ENCODE data around the gene UBE2E1. TPM values are rescaled to one million over a fixed set of nuclear protein-coding genes. Genes with fewer than 3 reads are reported as not detected.
A peak's percentile ranks its signal among the peaks of the same experiment; 100 is the strongest.

The UBE2E1 gene
- total RNA-seq, result 89.1 TPM
- 95.2 TPM for polyA plus RNA-seq
- long read RNA-seq, donor 1, partial matches to known transcripts, result 0 of 2 reads
- long read RNA-seq, donor 1, other reads (novel, unspliced or antisense), result 0 of 2 reads
- long read RNA-seq, donor 2, transcript UBE2E1-201 (6 exons, 1,511 nt), result major isoform, 65 of 84 reads
- long read RNA-seq, donor 2, partial matches to known transcripts, result 13 of 84 reads
- long read RNA-seq, donor 2, other reads (novel, unspliced or antisense), result 0 of 84 reads
- long read RNA-seq, donor 3, transcript UBE2E1-211 (4 exons, 582 nt), result minor isoform, 5 of 86 reads
- long read RNA-seq, donor 3, transcript UBE2E1-201 (6 exons, 1,511 nt), result major isoform, 61 of 86 reads
- long read RNA-seq, donor 3, partial matches to known transcripts, result 14 of 86 reads
- long read RNA-seq, donor 3, other reads (novel, unspliced or antisense), result 0 of 86 reads
- long read RNA-seq, donor 4, transcript UBE2E1-201 (6 exons, 1,511 nt), result major isoform, 17 of 49 reads
- long read RNA-seq, donor 4, partial matches to known transcripts, result 29 of 49 reads
- long read RNA-seq, donor 4, other reads (novel, unspliced or antisense), result 0 of 49 reads
- long read RNA-seq, donor 5, transcript UBE2E1-201 (6 exons, 1,511 nt), result major isoform, 76 of 97 reads
- long read RNA-seq, donor 5, partial matches to known transcripts, result 8 of 97 reads
- long read RNA-seq, donor 5, other reads (novel, unspliced or antisense), result 0 of 97 reads
- long read RNA-seq, donor 6, transcript UBE2E1-201 (6 exons, 1,511 nt), result major isoform, 27 of 31 reads
- long read RNA-seq, donor 6, partial matches to known transcripts, result 0 of 31 reads
- long read RNA-seq, donor 6, other reads (novel, unspliced or antisense), result 0 of 31 reads
- long read RNA-seq, donor 7, transcript UBE2E1-201 (6 exons, 1,511 nt), result major isoform, 32 of 52 reads
- long read RNA-seq, donor 7, partial matches to known transcripts, result 14 of 52 reads
- long read RNA-seq, donor 7, other reads (novel, unspliced or antisense), result 0 of 52 reads
- long read RNA-seq, donor 8, transcript UBE2E1-201 (6 exons, 1,511 nt), result major isoform, 17 of 18 reads
- long read RNA-seq, donor 8, partial matches to known transcripts, result 0 of 18 reads
- long read RNA-seq, donor 8, other reads (novel, unspliced or antisense), result 0 of 18 reads
- long read RNA-seq, donor 9, transcript UBE2E1-201 (6 exons, 1,511 nt), result major isoform, 27 of 40 reads
- long read RNA-seq, donor 9, partial matches to known transcripts, result 5 of 40 reads
- long read RNA-seq, donor 9, other reads (novel, unspliced or antisense), result 0 of 40 reads
- long read RNA-seq, donor 10, transcript UBE2E1-201 (6 exons, 1,511 nt), result major isoform, 36 of 38 reads
- long read RNA-seq, donor 10, partial matches to known transcripts, result 0 of 38 reads
- long read RNA-seq, donor 10, other reads (novel, unspliced or antisense), result 0 of 38 reads

DNA sequence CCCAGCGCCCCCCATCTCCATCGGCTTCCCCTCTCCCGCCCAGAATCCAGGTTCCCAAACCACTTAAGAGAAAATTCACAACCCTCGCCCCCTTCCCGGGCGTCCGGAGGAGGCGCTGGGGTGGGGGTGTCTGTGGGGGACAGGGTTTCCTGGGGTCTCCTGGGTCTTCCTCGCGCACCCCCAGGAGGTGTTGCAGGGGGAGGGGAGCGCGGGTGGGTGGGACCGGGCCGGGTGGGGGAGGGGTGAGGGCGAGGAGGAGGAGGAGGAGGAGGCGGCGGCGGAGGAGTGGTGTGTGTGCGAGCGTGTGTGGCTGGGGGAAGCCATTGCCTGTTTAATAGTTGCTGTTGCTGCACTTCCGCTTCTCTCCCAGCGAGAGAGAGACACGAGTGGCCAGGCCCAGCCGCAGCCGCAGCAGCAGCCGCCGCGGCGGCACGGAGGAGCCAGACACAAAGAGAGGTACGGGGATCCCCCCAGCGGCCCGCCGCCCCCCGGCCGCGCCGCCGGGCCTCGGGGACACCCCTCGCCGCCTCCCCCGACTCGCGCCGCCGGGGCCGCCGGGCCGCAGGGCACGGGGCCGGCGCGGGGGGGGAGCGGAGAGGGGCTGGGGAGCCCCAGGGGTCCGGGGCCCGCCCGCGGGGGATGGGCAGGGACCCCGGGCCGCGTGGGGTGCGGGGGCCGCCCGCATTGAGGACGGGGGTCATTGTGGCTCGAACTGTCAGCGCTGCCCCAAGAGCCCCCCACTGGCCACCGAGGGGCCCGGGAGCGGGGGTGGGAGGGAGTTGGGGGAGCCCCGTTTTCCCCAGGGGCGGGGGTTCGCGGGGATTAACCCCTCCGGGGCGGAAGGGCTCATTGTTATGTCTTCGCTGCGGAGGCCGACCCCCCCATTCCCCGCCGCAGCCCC, at the start of gene UBE2E1:
TSS of gene UBE2E1 (plus strand) at position 323 of the 901 bp plus-strand sequence. CDS start 1,315 bp downstream, outside the sequence.
- peak in 4 of 9 donors; percentile 54 to 82 (median 67) for DNase-seq (ENCODE audit: low read depth in 6 of 9, low spot score in 9 of 9)
- under 1% methylated on average over 82 of the region's 82 CpGs for WGBS
- H3K9me3 ChIP-seq (ENCODE audit: control insufficient read depth in 2 of 2, insufficient read depth in 1 of 2, low read length in 1 of 2), result no peaks in the 10 kb centered on the region

DNA sequence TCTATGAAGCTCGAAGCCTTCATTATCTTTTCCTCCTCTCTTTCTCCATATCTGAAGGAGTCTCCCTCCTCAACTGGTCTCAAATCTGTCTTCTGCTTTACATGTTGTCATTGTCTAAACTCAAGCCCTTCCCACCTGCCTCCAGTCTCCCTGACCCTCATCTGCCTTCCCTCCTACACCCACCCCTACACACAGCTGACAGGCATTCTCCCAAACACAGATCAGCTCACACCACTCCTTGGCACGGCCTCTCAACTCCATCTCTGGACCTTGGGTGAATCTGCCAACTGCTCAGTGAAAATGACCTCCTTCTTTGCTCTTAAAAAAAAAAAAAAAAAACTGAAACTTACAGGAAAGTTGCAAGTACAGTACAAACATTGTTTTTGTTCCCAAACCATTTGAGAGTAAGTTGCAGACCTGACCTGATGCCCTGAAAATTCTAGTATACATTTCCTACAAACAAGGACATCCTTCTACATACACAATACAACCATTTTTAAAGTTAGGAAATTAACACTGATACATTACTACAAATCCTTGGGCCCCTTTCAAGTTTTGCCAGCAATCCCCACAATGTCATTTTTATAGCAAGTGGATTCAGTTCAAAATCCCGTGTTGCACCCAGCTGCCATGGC, 49.4 kb upstream of the UBE2E1 start:
- WGBS, result 89% methylated on average over 3 of the region's 3 CpGs
- Histone ChIP-seq H3K9me3 (ENCODE audit: control insufficient read depth in 2 of 2, insufficient read depth in 1 of 2, low read length in 1 of 2) (no peaks in the 10 kb centered on the region), H3K27ac (ENCODE audit: low read depth in 1 of 2, low read length in 1 of 2) (no peak overlapping the region), H3K36me3 (ENCODE audit: control insufficient read depth in 2 of 2, insufficient read depth in 2 of 2, low read length in 1 of 2) (no peaks in the 10 kb centered on the region), H3K27me3 (ENCODE audit: control insufficient read depth in 2 of 2, insufficient read depth in 1 of 2, low read length in 1 of 2) (no peaks in the 10 kb centered on the region), H3K4me3 (ENCODE audit: low read length in 2 of 2) (no peak overlapping the region), H3K4me1 (ENCODE audit: control insufficient read depth in 2 of 2, insufficient read depth in 2 of 2, low read length in 2 of 2) (peaks cover 15 to 24% of the 10 kb centered on the region in 2 donors)
- DNase-seq (ENCODE audit: low read depth in 6 of 9, low spot score in 9 of 9), result no peak

More for the DNA sequence above, at the start of gene UBE2E1:
- H3K4me1 ChIP-seq (ENCODE audit: control insufficient read depth in 2 of 2, insufficient read depth in 2 of 2, low read length in 2 of 2), result peaks cover 11 to 21% of the 10 kb centered on the region in 2 donors
- peak within 1 kb of the TSS; percentile 43 to 77 for H3K27ac ChIP-seq (ENCODE audit: low read depth in 1 of 2, low read length in 1 of 2)
- H3K36me3 ChIP-seq (ENCODE audit: control insufficient read depth in 2 of 2, insufficient read depth in 2 of 2, low read length in 1 of 2), result no peaks in the 10 kb centered on the region
- H3K27me3 ChIP-seq (ENCODE audit: control insufficient read depth in 2 of 2, insufficient read depth in 1 of 2, low read length in 1 of 2), result no peaks in the 10 kb centered on the region
- H3K4me3 ChIP-seq (ENCODE audit: low read length in 2 of 2), result peak within 1 kb of the TSS; percentile 58 to 98

DNA sequence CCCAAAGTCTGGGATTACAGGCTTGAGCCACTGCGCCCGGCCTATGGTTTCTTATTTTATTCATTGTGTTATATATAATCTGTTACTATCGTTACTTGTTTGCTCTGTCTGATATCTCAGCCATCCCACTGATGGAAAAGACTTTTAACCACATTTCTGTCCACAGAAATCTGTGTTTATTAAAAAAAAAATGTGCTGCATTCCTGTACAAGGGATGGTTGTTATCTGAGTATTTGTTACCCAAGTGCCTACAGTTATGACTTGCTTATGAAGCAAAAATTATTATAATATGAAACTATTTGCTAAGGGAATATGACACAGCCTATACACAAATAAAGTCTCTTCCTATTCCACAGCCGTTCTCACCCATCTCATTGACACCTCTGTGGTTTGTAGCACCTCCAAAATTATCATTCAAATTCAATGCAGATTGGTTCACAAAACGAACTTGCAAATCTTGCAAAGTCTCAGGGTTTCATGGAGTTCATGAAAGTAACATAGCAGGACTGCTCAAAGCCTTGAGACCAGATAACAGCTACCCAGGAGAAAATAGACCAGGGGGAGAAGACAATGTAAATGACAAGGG, 47.4 kb upstream of the UBE2E1 start:
- no peak for DNase-seq (ENCODE audit: low read depth in 6 of 9, low spot score in 9 of 9)
- H3K36me3 ChIP-seq (ENCODE audit: control insufficient read depth in 2 of 2, insufficient read depth in 2 of 2, low read length in 1 of 2), result no peaks in the 10 kb centered on the region
- 95% methylated on average over 5 of the region's 5 CpGs for WGBS
- H3K4me3 ChIP-seq (ENCODE audit: low read length in 2 of 2), result no peak overlapping the region
- peaks cover 19 to 39% of the 10 kb centered on the region in 2 donors for H3K4me1 ChIP-seq (ENCODE audit: control insufficient read depth in 2 of 2, insufficient read depth in 2 of 2, low read length in 2 of 2)
- H3K27me3 ChIP-seq (ENCODE audit: control insufficient read depth in 2 of 2, insufficient read depth in 1 of 2, low read length in 1 of 2), result no peaks in the 10 kb centered on the region
- no peak overlapping the region for H3K27ac ChIP-seq (ENCODE audit: low read depth in 1 of 2, low read length in 1 of 2)
- no peaks in the 10 kb centered on the region for H3K9me3 ChIP-seq (ENCODE audit: control insufficient read depth in 2 of 2, insufficient read depth in 1 of 2, low read length in 1 of 2)

DNA sequence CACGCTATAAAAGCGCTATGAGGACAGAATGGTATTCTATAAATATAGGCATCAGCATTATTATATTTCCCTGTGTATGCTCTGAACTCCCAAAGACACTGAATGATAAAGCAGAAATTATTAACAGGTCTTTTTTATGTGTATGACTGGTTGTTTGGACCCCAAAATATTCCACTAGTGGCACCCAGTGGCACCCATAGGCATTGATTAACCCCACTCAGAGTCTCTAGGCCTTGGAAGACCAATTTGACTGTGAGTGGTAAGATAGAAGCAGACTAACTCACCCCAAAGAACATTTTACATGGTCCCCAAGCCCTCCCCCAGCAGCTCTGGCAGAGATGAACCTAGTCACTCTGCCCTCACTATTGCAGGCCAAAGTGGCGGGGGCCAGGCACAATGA, 45.4 kb upstream of the UBE2E1 start:
- no peaks in the 10 kb centered on the region for H3K36me3 ChIP-seq (ENCODE audit: control insufficient read depth in 2 of 2, insufficient read depth in 2 of 2, low read length in 1 of 2)
- peaks cover 19 to 41% of the 10 kb centered on the region in 2 donors for H3K4me1 ChIP-seq (ENCODE audit: control insufficient read depth in 2 of 2, insufficient read depth in 2 of 2, low read length in 2 of 2)
- DNase-seq (ENCODE audit: low read depth in 6 of 9, low spot score in 9 of 9), result peak in 1 of 9 donors; percentile 41
- H3K27ac ChIP-seq (ENCODE audit: low read depth in 1 of 2, low read length in 1 of 2), result peak overlapping the region in 1 of 2 donors; percentile 63
- H3K9me3 ChIP-seq (ENCODE audit: control insufficient read depth in 2 of 2, insufficient read depth in 1 of 2, low read length in 1 of 2), result no peaks in the 10 kb centered on the region
- H3K4me3 ChIP-seq (ENCODE audit: low read length in 2 of 2), result no peak overlapping the region
- no peaks in the 10 kb centered on the region for H3K27me3 ChIP-seq (ENCODE audit: control insufficient read depth in 2 of 2, insufficient read depth in 1 of 2, low read length in 1 of 2)
- WGBS, result 96% methylated on average over 3 of the region's 3 CpGs

DNA sequence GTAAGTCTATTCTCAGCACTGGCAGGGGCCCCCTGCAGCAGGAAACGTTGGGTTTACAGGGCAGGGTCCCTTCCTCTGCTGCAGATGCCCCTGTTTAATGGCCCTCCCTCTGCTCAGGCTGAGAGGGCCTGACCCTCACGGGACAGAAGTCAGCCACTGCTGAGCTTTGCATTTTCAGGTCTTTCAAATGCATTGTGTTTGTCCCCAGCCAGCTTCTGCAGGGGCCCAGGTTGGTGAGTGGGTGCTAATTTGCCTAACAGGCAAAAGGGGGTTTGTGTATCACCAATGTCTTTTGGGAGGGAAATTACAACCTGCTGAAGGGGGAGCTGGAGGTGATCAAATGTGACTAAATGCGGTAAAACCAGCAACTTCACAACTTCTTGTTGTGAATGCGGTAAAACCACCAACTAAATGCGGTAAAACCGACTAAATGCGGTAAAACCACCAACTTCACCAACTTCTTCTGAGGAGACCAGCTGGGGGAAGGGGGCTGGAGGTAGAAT, 44.8 kb upstream of the UBE2E1 start:
- H3K9me3 ChIP-seq (ENCODE audit: control insufficient read depth in 2 of 2, insufficient read depth in 1 of 2, low read length in 1 of 2), result no peaks in the 10 kb centered on the region
- DNase-seq (ENCODE audit: low read depth in 6 of 9, low spot score in 9 of 9), result peak in 2 of 9 donors; percentile 21 to 57
- 11% methylated on average over 7 of the region's 7 CpGs for WGBS
- no peak overlapping the region for H3K4me3 ChIP-seq (ENCODE audit: low read length in 2 of 2)
- H3K4me1 ChIP-seq (ENCODE audit: control insufficient read depth in 2 of 2, insufficient read depth in 2 of 2, low read length in 2 of 2), result peaks cover 17 to 40% of the 10 kb centered on the region in 2 donors
- H3K36me3 ChIP-seq (ENCODE audit: control insufficient read depth in 2 of 2, insufficient read depth in 2 of 2, low read length in 1 of 2), result no peaks in the 10 kb centered on the region
- no peaks in the 10 kb centered on the region for H3K27me3 ChIP-seq (ENCODE audit: control insufficient read depth in 2 of 2, insufficient read depth in 1 of 2, low read length in 1 of 2)
- H3K27ac ChIP-seq (ENCODE audit: low read depth in 1 of 2, low read length in 1 of 2), result peak overlapping the region in 1 of 2 donors; percentile 63

DNA sequence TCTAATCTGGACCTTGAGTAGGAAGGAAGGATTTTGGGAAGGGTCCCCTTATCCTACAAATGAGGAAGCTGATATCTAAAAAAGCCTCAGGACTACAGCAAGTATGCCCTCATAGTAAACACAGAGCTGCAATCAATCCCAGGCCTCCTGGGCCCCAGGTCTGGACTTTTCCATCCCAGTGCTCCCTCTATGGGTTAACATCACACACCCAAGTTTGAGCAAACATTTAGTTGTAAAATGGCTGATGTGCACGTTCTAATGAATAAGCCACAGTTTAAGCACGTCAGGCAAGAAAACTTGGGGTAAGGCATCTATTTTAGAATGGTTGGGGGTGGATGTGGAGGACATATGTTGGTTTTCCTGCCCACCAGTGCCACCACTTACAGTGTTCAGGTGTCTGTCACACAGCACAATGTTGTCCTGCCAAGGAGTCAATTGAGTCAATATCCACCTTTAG, 44.3 kb upstream of the UBE2E1 start:
- H3K27ac ChIP-seq (ENCODE audit: low read depth in 1 of 2, low read length in 1 of 2), result peak overlapping the region in 1 of 2 donors; percentile 63
- 45% methylated on average over 2 of the region's 2 CpGs for WGBS
- DNase-seq (ENCODE audit: low read depth in 6 of 9, low spot score in 9 of 9), result peak in 5 of 9 donors; percentile 21 to 73 (median 34)
- H3K27me3 ChIP-seq (ENCODE audit: control insufficient read depth in 2 of 2, insufficient read depth in 1 of 2, low read length in 1 of 2), result no peaks in the 10 kb centered on the region
- H3K9me3 ChIP-seq (ENCODE audit: control insufficient read depth in 2 of 2, insufficient read depth in 1 of 2, low read length in 1 of 2), result no peaks in the 10 kb centered on the region
- peaks cover 15 to 35% of the 10 kb centered on the region in 2 donors for H3K4me1 ChIP-seq (ENCODE audit: control insufficient read depth in 2 of 2, insufficient read depth in 2 of 2, low read length in 2 of 2)
- H3K36me3 ChIP-seq (ENCODE audit: control insufficient read depth in 2 of 2, insufficient read depth in 2 of 2, low read length in 1 of 2), result no peaks in the 10 kb centered on the region
- no peak overlapping the region for H3K4me3 ChIP-seq (ENCODE audit: low read length in 2 of 2)

DNA sequence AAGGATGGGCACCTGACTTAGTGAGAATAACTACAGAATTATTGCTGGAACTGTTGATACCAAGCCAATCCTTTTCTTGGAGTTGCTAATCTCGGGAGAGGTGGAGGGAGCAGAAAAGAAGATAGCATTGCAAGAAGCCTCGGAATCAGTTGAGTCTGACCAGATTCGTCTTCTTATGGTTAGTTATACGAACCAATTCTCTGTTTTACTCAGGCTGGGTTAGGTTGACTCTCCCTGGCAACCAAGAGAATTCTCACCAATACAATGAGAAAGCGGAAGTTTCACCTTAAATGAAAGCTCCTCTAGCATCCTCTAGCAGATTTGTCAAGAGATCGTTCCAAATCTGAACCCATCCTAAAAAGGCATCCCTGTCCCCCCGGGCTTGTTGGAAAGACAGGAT, 43.5 kb upstream of the UBE2E1 start:
- no peaks in the 10 kb centered on the region for H3K36me3 ChIP-seq (ENCODE audit: control insufficient read depth in 2 of 2, insufficient read depth in 2 of 2, low read length in 1 of 2)
- peaks cover 15 to 35% of the 10 kb centered on the region in 2 donors for H3K4me1 ChIP-seq (ENCODE audit: control insufficient read depth in 2 of 2, insufficient read depth in 2 of 2, low read length in 2 of 2)
- peak in 1 of 9 donors; percentile 13 for DNase-seq (ENCODE audit: low read depth in 6 of 9, low spot score in 9 of 9)
- no peaks in the 10 kb centered on the region for H3K9me3 ChIP-seq (ENCODE audit: control insufficient read depth in 2 of 2, insufficient read depth in 1 of 2, low read length in 1 of 2)
- WGBS, result 94% methylated on average over 7 of the region's 7 CpGs
- no peak overlapping the region for H3K27ac ChIP-seq (ENCODE audit: low read depth in 1 of 2, low read length in 1 of 2)
- no peak overlapping the region for H3K4me3 ChIP-seq (ENCODE audit: low read length in 2 of 2)
- no peaks in the 10 kb centered on the region for H3K27me3 ChIP-seq (ENCODE audit: control insufficient read depth in 2 of 2, insufficient read depth in 1 of 2, low read length in 1 of 2)

All from thymus (tissue), 14 donors.